Stimulated activated CD8-positive, alpha-beta memory T cell treated with anti-CD3 and anti-CD28 coated beads, Interleukin-15, amount 100 ng/mL, for 48 hours (primary cell): ENCODE data around the gene RHPN2.
"Not testable (repeated sequence)": the region's sequence is repeated elsewhere in the genome, so short reads cannot be mapped to it uniquely, and the experiment has no call there.

ENCODE experiments used
- DNase-seq, 2 donors: peaks; one replicate each; pipeline ENCODE4 v3.0.0-alpha.2; 2020; ENCODE audit warnings: low read depth in 2 of 2

The RHPN2 gene

GRCh38 chr19:32977280-32977679, 87.4 kb downstream of the RHPN2 start:
- DNase-seq: no peak

GRCh38 chr19:32976223-32976805, 88.4 kb downstream of the RHPN2 start:
- DNase-seq: peak; percentile 15 to 37

GRCh38 chr19:32971715-32972540, 92.8 kb downstream of the RHPN2 start, which contains the start of the genes CEP89 and FAAP24:
TSS of gene CEP89 (minus strand) at chr19:32971958. CDS start at chr19:32971874, 84 bp downstream.
TSS of gene FAAP24 (plus strand) at chr19:32972242. CDS start at chr19:32973197, 955 bp downstream.
- peak; percentile 94 to 99 for DNase-seq

GRCh38 chr19:32971012-32971595, 93.6 kb downstream of the RHPN2 start:
- DNase-seq: no peak

GRCh38 chr19:32969549-32969948, 95.1 kb downstream of the RHPN2 start:
- no peak for DNase-seq

GRCh38 chr19:32966750-32967149, 97.9 kb downstream of the RHPN2 start:
- no peak for DNase-seq

- no peak for DNase-seq
Observed at GRCh38 chr19:32945260-32945659, 119.4 kb downstream of the RHPN2 start.

GRCh38 chr19:32941273-32941672, 123.4 kb downstream of the RHPN2 start:
- DNase-seq: not testable (repeated sequence)

- no peak for DNase-seq
Observed at GRCh38 chr19:32936065-32936464, 128.6 kb downstream of the RHPN2 start.

GRCh38 chr19:32935629-32936028, 129.1 kb downstream of the RHPN2 start:
- no peak for DNase-seq

- DNase-seq: no peak
Observed at GRCh38 chr19:32933571-32933970, 131.1 kb downstream of the RHPN2 start.

GRCh38 chr19:32930567-32930966, 134.1 kb downstream of the RHPN2 start:
- DNase-seq: no peak

- DNase-seq: no peak
Observed at GRCh38 chr19:32928806-32929205, 135.9 kb downstream of the RHPN2 start.
